VCaP (cell line): ENCODE data around the gene SUN2.

Source experiments
- H3K27ac ChIP-seq: fragments of 450-650 bp; 2 replicates; pipeline ENCODE4 v1.5.1; 2017
- CTCF ChIP-seq: fragments of 450-650 bp; conservative IDR thresholded peaks from 2 replicates; pipeline ENCODE4 v1.5.1; 2017; ENCODE audit warnings: mild to moderate bottlenecking, moderate library complexity

Gene SUN2

DNA sequence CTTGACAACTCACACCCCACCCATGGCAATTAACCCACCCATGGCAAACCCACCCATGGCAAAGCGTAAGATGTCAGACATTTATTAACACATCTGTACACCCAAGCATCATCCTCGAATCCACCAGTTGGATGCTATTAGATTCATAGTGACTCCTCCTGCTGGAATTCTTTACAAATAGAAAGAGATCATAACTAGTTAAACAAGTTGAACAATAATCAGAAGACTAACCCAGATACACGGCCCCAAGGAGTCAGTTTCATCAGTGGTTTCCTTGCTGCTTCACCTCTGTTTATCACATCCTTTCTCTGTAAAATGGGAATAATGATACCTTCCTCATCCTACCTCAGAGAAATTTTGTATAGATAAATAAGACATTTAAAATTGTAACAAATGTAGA, 44.9 kb downstream of the SUN2 start:
- no peak overlapping the region for H3K27ac ChIP-seq
- no peak for TF ChIP-seq CTCF

DNA sequence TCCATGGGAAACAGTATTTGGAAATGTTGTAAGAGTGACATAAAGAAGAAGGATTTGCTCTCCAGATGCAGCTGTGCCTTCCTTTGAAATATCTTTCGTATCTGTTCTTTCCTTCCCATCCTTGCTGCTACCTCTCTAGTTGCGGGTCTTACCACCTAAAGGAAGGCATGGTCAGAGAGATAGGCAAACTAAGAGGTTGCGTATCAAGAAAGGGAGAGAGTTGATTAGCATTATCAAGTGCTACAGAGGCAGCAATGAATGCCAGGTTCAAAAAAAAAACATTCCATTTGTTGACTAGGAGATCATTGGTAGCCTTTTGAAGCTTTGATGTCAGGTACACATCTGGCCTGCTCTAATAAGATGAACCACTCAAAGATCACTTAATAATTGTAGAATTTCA, 45.4 kb downstream of the SUN2 start:
- TF ChIP-seq CTCF: no peak
- no peak overlapping the region for H3K27ac ChIP-seq

GRCh38 chr22:38709306-38709705, 46.5 kb downstream of the SUN2 start:
- H3K27ac ChIP-seq: no peak overlapping the region

DNA sequence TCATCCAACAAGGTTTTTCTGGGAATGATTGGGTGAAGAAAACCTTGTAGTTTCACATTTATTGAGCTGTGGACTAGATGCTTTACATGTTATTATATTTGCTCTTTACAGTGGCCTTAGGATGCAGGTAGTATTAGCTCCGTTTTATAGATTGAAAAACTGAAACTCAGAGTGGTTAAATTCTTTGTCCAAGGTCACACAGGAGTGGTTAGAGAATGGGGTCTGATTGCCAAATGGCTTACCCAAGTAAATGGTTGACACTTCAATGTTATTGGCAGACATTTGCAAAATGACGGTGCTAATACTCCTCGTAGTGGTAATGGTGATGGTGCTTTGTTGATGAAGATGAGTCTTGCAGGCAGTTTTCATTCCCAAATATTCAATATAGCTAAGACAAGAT, 47.8 kb downstream of the SUN2 start:
- TF ChIP-seq CTCF: no peak
- peak overlapping the region; percentile 90 for H3K27ac ChIP-seq

More at GRCh38 chr22:38709306-38709705, 46.5 kb downstream of the SUN2 start:
- TF ChIP-seq CTCF: no peak

DNA sequence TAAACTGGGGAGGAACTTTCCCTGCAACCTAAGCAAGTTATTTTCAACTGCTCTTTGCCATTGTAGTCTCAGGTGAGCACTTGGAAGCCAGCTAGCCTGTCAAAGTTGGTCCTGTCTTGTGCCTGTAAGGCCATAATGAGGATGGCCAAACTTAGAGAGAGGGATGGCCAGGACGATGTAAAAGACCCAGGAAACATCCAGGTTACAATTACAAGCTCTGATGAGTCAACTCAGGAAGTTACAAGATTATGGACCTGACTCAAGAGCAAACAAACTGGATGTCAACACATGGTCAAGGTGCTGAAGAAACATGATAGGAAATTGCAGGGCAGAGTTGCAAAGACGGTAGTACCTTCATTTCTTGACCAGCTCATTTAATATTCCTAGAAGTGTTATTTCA, 48.5 kb downstream of the SUN2 start:
- H3K27ac ChIP-seq: peak overlapping the region; percentile 90

DNA sequence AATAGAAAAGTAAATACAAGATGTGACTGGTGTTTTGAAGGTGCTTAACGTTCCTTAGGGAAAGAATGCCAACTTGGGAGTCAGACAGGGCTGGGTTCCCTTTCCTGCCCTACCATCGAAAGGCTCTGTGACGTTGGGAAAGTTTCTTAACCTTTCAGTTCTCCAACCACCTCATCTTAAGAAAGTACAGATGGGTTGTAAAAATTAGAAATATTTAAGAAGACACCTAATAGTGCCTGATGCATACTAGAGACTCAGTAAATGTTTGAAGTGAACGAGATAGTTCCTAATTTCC, 49.0 kb downstream of the SUN2 start:
- peak overlapping the region; percentile 90 for H3K27ac ChIP-seq
- no peak for TF ChIP-seq CTCF

More for the DNA sequence above, 48.5 kb downstream of the SUN2 start:
- no peak for TF ChIP-seq CTCF

DNA sequence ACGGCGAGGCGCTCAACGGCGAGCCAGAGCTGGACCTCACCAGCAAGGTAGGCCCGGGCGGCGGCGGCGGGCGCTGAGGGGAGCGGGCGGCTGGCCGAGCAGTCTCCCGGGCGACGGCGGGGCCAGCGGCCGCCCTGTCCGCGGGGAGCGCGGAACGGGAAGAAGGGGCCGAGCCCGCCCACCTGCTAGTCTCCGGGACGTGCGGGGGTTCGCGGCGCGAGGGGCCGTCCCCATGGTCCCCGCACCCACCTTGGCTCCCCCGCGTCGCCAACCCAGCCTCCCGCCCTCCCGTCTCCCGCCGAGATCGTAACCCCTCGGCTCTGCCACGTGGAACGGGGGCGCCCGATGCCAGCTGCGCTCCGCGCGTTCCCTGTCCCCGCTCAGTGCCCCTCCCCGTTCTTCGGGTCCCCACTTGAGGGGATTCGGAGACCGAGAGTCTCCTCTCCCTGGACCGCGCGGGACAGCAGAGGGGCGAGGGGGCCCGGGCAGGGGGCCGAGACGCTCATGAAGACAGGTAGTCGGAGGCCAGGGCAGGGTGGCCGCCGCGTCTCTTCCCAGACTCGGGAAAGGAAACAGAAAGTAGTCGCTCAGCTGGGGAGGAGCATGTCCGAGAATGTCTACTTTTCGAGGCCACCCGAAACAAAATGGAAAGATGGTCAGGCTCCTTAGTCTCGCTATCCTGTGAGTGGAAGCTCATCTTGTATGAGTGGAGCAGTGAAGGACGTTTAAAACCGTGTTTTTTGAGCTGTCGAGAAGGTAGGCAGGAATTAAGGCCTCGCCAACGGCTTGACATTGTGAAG, 49.5 kb downstream of the SUN2 start:
- H3K27ac ChIP-seq: peak overlapping the region; percentile 90
- no peak for TF ChIP-seq CTCF
